HG02678 (cell line): Measurements from ENCODE around the gene TRA2B.
"Not testable (repeated sequence)": the region's sequence is repeated elsewhere in the genome, so short reads cannot be mapped to it uniquely, and the experiment has no call there.

ENCODE experiments used
- ATAC-seq: cut with Tn5 transposase; IDR thresholded peaks from one replicate; pipeline ENCODE4 v1.9.1; 2021; ENCODE audit warnings: mild to moderate bottlenecking, moderate library complexity; ENCODE audit not compliant: unreplicated experiment

Gene TRA2B

DNA sequence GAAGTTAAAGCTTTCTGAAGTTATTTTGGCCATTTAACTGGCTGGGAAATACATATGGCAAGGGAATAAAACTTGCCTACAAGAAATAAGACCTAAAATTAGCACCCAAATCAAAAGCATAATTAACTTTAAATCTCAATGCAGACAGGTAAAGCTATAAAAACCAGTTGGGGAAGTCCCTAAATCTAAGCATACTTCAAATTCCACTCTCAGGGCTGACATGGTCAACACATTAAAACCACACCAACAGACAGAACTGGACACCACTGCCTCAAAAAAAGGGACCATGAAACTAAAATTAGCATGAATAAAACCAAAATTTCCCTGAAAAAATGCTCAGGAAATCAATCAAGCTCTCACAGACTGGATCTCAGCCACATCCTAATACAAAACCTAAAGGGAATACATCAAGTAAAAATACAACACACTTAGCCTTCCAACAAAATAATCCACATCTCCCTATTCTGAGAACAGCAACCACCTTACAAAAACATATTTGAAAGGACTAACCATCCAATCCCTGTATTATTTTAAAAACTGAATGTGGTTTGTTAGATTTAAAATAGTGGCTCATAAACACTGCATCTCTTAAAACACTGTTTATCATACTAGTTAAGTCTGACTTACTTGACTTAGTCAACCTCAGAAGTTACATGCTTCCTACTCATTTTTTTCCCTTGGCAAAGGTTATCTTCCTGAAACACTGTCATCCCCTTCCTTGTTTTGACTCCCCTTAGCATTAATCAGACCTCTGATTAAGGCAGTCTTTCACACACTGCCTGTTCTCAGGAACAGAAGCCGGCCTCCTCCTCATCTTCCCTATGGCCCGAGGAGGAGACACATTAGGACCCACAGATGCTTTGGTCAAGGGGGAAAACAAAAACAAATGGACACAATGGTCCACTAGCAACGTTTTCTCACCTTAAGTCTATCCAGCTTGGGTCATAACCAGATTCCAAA lies 8.3 kb downstream of the TRA2B start:
- no peak for ATAC-seq

DNA sequence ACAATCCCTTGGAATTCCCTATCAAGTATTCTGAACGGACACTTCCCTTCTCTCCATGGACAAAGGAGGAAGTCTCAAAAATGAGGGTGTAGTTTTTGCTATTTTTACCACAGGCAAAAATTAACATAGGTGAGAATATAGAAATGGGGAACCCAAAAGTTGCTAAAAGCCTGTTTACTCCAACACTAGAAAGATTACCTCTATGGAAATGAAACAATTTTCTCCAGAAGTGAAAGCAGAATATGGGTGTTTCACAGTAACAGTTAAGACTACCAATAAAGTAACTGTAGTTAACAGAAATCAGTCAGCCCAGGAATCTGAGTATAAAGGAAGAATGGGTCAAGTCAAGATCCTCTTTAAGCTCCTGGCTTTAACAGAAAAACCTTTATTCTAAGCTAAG lies 9.3 kb downstream of the TRA2B start:
- no peak for ATAC-seq

GRCh38 chr3:185927501-185928200 lies 10.2 kb downstream of the TRA2B start:
- no peak for ATAC-seq

DNA sequence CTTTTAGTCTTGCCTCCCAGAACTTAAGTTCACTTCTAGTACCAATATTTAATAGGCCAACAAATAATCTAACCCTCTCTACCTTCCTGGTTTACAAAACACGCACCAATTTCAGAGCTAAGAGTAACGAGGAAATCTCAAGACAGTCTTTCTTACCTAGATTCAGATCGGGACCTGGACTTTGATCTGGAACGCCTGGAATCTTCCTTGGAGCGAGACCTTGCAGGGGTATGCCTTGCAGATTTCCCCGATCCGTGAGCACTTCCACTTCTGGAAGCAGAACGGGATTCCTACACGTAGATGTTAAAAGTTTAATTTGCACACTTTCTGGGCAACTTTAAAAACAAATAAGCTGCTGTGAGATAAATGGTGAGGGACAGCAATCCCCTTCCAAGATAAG lies 11.4 kb downstream of the TRA2B start:
- no peak for ATAC-seq

DNA sequence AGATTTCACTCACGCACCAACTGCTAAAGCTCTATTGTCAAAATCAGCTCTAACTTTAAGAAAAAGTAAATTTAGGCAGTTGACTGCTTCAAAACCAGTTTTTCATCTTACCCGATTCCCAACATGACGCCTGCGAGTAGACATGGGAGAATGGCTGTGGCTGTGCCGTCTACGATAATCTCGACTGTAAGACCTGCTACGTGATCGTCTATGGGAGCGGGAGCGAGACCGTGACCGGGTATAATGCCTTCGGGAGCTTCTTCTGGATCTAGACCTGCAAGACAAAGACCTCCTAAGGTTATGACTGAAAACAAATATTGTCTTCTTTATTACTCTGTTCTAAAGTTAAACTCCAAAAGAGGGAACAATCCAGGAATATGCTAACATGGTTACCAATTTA lies 12.5 kb downstream of the TRA2B start:
- ATAC-seq, result no peak

GRCh38 chr3:185924375-185924774 lies 13.4 kb downstream of the TRA2B start:
- ATAC-seq, result no peak

DNA sequence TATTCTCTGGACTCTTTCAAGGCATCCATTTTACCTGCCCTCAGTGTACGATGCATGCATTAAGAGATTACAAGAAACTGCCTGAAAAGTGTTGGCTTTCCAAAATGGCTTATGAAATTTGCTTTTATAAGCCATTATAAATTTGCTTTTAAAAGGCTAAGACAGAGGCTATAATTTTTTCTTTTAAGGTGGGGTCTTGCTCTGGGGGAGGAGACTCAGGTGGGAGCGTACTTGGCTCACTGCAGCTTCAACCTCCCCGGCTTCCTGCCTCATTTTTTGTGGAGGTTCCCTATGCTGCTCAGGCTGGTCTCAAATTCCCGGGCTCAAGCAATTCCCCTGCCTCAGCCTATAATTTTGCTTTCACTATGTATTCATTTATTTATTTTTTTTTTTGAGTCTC lies 17.6 kb downstream of the TRA2B start:
- no peak for ATAC-seq

DNA sequence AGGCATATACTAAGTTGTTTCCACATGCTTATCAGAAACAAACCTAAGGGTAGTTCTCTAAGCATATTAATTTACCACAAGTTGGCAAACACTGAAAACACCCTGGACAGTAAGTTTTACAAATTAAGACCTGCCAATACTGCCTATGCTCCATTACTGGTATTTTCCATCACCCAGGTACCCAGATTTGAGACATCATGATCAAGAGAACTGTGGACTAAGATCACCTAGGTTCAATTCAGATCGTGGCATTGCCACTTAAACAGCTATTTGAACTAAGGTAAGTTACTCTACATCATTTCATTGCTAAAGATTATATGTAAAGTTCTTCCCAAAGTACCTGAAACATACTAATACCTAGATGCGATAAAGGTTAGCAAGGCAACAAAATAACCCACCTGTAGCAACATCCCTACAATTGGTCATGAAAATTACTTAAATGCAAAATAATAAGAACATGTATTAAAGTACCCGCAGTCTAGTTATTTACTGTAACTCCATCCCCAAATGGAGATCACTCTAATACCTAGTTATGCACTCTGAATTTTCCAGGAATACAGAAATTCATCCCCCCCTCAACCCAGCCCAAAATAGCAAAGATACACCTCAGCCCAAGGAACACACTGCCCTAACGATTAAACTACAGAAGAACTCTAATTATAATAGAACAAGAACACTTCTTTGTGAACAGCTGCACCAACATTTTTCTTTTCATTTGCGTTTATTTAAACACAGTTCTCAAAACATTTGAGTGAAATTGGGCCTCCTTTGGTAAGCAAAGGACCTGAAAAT lies 21.6 kb downstream of the TRA2B start:
- no peak for ATAC-seq

DNA sequence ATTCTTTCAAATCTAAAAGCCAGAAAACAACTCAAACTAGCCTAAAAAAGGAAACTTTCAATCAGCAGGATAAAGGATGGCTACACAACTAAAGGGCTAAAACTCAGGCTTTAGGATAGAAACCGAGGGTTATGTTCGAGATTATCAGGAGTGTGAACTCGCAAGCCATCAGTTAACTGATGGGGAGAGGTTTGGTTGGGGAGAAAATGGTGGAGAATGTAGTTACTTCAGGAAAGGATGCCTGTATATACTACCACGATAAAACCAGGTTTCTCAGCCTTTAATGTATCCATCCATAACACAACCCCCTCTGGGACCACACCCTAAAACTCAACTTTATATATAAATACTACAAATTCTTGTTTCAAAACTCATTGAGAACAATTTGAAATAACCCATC lies 22.2 kb downstream of the TRA2B start:
- no peak for ATAC-seq

GRCh38 chr3:185914911-185915629 lies 22.7 kb downstream of the TRA2B start:
- no peak for ATAC-seq

- ATAC-seq, result no peak
Observed at GRCh38 chr3:185912929-185913901, 24.6 kb downstream of the TRA2B start.

DNA sequence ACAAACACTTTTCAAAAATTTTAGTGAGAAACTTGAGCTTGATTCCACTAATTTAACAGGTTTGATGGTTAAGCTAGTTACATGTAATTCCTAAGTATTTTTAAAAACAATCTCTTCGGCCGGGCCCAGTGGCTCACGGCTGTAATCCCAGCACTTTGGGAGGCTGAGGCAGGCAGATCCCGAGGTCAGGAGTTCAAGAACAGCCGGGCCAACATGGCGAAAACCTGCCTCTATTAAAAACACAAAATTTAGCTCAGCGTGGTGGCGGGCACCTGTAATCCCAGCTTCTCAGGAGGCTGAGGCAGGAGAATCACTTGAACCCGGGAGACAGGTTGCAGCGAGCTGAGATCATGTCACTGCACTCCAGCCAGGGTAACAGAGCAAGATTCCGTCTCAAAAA lies 25.3 kb downstream of the TRA2B start:
- ATAC-seq, result no peak

DNA sequence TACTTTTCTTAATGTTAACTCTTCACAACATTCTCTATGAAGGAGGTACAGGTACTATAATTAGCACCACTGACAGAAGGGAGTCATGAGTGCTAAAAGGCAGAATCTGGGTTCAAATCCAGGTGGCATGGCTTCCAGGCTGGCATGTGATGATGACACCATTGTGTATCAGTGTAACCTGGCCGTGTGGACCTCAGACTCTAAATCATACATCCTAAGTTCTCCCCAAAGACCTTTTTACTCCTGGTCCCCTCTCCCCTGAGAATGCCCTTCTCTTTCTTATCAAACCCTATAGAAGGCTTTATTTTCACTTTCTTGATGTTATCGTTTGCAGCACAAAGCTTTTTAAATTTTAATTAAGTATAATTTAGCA lies 26.8 kb downstream of the TRA2B start:
- not testable (repeated sequence) for ATAC-seq

GRCh38 chr3:185910322-185911075 lies 27.3 kb downstream of the TRA2B start:
- not testable (repeated sequence) for ATAC-seq

GRCh38 chr3:185909913-185910312 lies 27.9 kb downstream of the TRA2B start:
- ATAC-seq, result not testable (repeated sequence)

- no peak for ATAC-seq
Observed at GRCh38 chr3:185900228-185900627, 37.6 kb downstream of the TRA2B start.

DNA sequence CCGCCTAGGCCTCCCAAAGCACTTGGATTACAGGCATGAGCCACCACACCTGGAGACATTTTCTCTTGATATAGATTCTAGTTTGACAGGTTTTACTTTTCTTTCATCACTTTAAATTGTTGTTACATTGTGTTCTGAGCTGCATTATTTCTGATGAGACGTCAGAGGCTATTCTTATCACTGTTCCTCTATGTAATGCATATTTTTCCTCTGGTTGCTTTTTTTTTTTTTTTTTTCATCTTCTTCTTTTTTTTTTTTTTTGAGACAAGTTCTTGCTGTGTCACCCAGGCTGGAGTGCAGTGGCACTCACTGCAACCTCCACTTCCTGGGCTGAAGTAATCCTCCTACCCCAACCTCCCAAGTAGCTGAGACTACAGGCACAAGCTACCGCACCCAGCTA lies 41.2 kb downstream of the TRA2B start:
- ATAC-seq, result no peak

DNA sequence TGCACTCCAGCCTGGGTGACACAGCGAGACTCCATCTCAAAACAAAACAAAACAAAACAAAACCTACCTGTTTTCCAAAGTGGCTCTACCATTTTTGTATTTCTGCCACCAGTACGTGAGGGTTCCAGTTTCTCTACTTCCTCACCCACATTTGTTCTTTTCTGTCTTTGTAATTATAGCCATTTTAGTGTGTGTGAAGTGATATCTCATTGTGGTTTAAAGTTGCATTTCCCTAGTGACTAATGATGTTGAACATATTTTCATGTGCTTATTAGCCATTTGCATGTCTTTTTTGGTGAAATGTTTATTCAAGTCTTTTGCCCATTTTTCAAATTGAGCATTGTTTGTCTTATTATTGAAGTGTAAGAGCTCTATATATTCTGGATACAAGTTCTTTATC lies 50.7 kb downstream of the TRA2B start:
- ATAC-seq, result no peak

- no peak for ATAC-seq
Observed at GRCh38 chr3:185884641-185885040, 53.2 kb downstream of the TRA2B start.
